ENCODE results near the gene RPL14. TPM values are rescaled to one million over a fixed set of nuclear protein-coding genes. Genes with fewer than 3 reads are reported as not detected.
A peak's percentile ranks its signal among the peaks of the same experiment; 100 is the strongest.

The RPL14 gene
- total RNA-seq (2014; rRNA removed; shearing (Covaris generic)), result 838 and 968 TPM in 2 replicates

DNA sequence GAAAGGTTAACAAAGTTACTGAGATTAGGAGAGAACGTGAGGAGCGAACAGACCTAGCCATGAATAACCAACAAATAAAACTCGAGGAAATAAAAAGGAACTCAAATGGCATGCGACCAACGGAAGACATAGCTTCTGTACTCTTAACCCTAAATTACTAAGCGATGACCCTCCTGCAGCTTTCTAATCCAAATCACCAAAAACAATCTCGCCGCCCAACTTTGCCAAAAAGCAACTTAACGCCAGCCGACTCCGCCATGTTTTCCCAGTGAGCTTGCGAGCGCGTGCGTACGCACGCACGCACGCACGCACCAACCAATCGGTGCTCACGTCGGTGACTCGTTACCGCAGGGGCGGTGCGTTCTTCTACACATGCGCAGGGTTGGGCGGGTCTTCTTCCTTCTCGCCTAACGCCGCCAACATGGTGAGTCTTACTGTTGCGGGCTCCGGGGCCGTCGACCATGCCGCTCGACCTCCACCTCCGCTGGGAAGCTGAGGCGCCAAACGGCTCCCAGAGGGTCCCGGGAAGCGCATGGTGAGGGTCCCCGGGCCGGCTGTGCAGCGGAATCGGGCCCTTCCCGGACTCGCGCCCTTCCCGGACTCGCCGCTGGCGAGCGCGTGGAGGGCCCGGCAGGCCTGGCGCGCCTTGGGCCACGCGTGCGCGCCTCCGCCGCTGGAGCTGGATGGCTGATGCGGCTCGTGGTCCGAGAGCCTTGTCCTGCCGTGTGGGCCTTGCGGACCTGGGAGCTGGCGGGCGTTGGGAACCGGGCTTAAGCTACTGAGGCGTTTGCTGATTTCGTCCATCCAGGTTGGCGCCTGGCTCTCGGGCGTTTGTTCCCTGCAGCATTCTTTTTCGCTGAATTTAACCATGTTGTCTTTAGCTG is at the start of gene RPL14:
RPL14 (plus strand) TSS at position 400 of the 884 bp plus-strand sequence; CDS start at position 533, 133 bp downstream.
- Histone ChIP-seq H3K27ac (peak within 1 kb of the TSS; percentile 80), H3K27me3 (no peaks in the 10 kb centered on the region), H3K4me1 (peaks cover 4% of the 10 kb centered on the region; the same call in 1 of the 2 replicates), H3K9me3 (replicated peaks) (no peaks in the 10 kb centered on the region), H3K4me3 (peak within 1 kb of the TSS; percentile 84), H3K36me3 (peaks cover 39% of the 10 kb centered on the region)
- DNase-seq, result peak; percentile 89 to 90

DNA sequence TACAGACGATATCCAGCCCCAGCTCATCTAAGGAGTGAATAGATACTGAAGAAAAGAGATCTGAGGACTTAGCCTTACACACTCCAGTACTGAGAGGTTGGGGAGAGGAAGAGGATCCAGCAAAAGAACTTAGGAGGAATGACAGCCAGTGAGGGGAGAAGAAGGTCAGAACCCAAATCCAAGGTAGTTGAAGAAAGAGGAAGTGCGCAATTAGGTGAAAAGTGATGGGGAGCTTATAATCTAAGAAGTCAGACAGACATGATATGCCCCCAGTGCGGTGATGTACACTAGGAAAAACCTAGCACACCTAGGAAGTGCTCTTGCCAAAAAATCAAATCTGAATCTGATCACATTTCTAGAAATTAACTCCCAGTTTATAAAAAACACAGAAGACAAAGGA is 49.5 kb upstream of the RPL14 start:
- no peaks in the 10 kb centered on the region for H3K9me3 ChIP-seq (replicated peaks)
- no peak for DNase-seq
- no peaks in the 10 kb centered on the region for H3K27me3 ChIP-seq
- H3K4me1 ChIP-seq, result no peaks in the 10 kb centered on the region
- no peak overlapping the region for H3K4me3 ChIP-seq
- H3K27ac ChIP-seq, result no peak overlapping the region
- no peaks in the 10 kb centered on the region for H3K36me3 ChIP-seq

DNA sequence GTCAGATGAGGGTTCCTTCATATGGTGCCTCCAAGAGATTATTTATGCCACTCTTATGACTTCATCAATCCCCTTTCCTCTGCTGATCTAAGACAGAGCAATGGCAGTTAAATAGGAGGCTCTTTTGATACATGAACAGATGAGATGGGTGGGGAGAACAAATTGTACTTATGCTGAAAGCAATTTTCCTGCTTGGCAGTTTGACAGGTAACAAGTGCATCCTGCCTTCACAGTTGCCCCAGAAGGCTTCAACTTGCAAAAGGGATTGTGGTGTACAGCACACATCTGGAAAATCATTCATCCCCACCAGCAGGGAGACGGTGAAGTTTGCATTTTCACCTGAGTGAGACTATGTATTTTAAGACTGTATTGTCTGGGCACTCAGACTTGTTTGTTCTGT is 42.9 kb upstream of the RPL14 start:
- no peak overlapping the region for H3K27ac ChIP-seq
- H3K9me3 ChIP-seq (replicated peaks), result no peaks in the 10 kb centered on the region
- H3K27me3 ChIP-seq, result no peaks in the 10 kb centered on the region
- H3K4me3 ChIP-seq, result no peak overlapping the region
- no peaks in the 10 kb centered on the region for H3K4me1 ChIP-seq
- H3K36me3 ChIP-seq, result no peaks in the 10 kb centered on the region
- DNase-seq, result no peak

DNA sequence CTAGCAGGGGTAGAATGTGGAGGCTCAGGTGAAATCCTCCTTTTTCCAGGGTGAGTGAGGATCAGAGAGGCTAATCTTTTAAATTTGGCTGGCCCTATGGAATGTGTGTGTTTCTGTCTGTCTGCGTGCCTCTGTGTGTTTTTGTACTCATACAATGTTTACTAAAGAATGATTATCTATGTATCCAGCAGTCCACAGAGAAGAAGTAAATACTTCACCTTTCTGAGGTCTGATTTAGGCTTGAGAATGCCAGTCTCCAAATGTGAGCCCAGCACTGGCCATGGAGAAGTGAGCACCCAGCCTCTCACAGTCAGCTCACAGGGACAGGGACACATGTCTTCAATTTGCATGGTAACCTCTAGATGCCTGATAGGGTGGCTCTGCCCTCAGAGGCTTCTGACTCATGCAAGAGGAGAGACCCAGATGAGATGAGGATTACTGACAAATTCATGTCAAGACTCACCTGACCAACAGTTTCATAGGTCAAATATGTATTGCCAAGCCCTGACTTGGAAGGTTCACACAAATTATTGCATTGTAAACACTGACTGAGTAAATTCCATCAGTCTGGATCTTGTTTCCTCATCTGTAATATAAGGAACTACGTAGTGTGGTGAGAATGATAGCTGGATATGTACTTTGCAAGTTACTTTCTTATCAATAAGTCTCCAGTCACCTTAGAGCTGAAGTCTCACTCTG is 39.1 kb upstream of the RPL14 start:
- Histone ChIP-seq H3K27me3 (no peaks in the 10 kb centered on the region), H3K4me3 (no peak overlapping the region), H3K36me3 (no peaks in the 10 kb centered on the region), H3K9me3 (replicated peaks) (no peaks in the 10 kb centered on the region), H3K27ac (no peak overlapping the region), H3K4me1 (no peaks in the 10 kb centered on the region)
- DNase-seq, result no peak

DNA sequence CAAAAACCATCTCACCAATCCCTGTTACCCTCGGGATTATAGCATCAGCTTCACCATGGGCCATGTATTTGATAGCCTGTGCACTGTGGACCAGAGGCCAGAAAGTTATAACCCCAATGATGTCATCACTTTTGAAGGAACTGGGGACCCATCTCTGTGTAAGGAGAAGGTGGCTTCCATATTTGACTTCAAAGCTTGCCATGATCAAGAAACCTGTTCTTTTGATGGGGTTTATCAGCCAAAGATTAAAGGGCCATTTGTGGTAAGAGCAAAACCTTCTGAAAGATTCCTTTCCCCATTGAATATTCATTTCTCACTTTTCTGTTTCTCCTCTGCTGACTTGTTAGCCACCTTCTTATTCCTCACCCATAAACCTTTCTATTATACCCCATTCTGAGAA is 34.3 kb upstream of the RPL14 start:
- Histone ChIP-seq H3K4me3 (no peak overlapping the region), H3K36me3 (no peaks in the 10 kb centered on the region), H3K9me3 (replicated peaks) (no peaks in the 10 kb centered on the region), H3K27me3 (no peaks in the 10 kb centered on the region), H3K27ac (no peak overlapping the region), H3K4me1 (no peaks in the 10 kb centered on the region)
- DNase-seq, result no peak

DNA sequence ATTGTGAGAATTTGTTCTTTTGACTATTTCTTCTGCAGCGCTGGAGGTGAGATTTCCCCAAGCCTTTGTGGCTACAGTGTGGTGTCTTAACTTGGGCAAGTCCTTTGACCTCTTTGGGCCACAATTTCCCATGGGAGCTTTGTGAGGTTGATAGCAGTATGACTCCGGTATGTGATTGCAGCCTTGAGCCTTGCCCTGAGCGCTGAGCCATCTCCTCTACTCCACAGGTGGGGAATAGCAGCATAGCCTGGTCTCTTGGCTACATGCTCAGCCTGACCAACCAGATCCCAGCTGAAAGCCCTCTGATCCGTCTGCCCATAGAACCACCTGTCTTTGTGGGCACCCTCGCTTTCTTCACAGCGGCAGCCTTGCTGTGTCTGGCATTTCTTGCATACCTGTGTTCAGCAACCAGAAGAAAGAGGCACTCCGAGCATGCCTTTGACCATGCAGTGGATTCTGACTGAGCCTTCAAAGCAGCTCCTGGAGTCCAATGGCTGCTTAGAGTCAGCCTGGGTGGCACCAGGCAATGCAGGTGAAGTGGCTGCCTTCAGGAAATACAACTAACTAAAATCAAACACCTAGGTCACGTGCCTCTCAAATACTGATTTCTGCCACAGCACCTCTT is 30.0 kb upstream of the RPL14 start:
- Histone ChIP-seq H3K36me3 (no peaks in the 10 kb centered on the region), H3K4me1 (no peaks in the 10 kb centered on the region), H3K27ac (no peak overlapping the region), H3K9me3 (replicated peaks) (no peaks in the 10 kb centered on the region), H3K4me3 (no peak overlapping the region), H3K27me3 (no peaks in the 10 kb centered on the region)
- DNase-seq, result no peak

DNA sequence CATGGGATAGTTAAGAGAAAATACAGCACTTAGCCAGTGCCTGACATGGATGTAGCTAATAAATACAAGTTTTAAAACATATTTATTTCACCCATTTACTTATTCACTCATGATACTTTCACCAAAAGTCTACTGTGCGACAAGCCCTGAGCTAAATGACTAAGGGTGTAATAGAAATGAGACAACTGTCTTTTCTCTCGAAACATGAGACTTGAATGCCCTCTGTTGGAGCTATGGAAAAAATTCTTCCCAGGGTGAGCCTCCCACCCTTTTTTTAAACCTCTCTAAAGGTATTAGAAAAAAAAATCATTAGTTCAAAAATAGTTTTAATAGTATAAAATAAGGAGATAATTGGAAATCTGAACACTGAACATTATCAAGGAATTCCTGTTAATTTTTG is 24.3 kb upstream of the RPL14 start:
- H3K9me3 ChIP-seq (replicated peaks), result no peaks in the 10 kb centered on the region
- H3K4me1 ChIP-seq, result no peaks in the 10 kb centered on the region
- DNase-seq, result peak in 1 of 2 experiments; percentile 7
- no peaks in the 10 kb centered on the region for H3K27me3 ChIP-seq
- H3K4me3 ChIP-seq, result no peak overlapping the region
- H3K27ac ChIP-seq, result no peak overlapping the region
- no peaks in the 10 kb centered on the region for H3K36me3 ChIP-seq

DNA sequence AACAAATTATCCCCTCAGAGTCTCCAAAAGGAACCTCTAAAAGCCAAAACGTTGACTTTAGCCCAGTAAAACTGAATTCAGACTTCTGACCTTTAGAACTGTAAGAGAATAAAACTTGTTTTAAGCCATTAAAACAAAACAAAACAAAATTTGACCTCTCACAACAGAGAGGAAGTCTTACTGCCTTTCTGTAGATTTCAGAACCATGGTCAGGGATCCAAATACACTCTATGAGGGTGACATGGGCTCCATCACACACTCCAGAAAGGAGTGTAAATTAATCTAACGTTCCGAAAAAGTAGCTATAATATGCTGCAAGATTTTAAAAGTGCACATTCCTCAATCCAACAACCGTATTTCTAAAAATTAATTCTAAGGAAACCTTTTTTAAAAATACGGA is 19.2 kb upstream of the RPL14 start:
- Histone ChIP-seq H3K36me3 (no peaks in the 10 kb centered on the region), H3K4me1 (no peaks in the 10 kb centered on the region), H3K27ac (no peak overlapping the region), H3K9me3 (replicated peaks) (no peaks in the 10 kb centered on the region), H3K27me3 (no peaks in the 10 kb centered on the region), H3K4me3 (no peak overlapping the region)
- DNase-seq, result no peak

DNA sequence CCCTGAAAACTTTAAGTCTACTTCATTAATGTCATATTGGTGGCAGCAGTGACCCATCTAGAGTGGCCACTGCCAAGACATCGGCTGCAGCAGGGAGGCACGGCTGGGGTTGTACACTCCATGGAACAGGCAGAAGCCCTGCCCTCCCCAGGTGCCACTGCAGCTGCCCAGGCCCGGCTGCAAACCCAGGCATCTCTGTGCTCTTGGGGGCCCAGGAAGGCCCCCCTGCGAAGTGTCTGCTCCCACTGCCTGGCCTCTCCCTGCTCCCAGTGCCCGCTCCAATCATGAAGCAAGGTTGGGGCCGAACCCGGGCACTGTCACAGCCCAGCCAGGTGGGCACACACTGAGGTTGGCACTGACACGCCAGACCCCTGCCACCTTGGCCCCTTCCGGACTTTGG is 12.1 kb upstream of the RPL14 start:
- Histone ChIP-seq H3K27me3 (no peaks in the 10 kb centered on the region), H3K4me1 (no peaks in the 10 kb centered on the region), H3K4me3 (no peak overlapping the region), H3K9me3 (replicated peaks) (no peaks in the 10 kb centered on the region), H3K36me3 (no peaks in the 10 kb centered on the region), H3K27ac (no peak overlapping the region)
- DNase-seq, result no peak

DNA sequence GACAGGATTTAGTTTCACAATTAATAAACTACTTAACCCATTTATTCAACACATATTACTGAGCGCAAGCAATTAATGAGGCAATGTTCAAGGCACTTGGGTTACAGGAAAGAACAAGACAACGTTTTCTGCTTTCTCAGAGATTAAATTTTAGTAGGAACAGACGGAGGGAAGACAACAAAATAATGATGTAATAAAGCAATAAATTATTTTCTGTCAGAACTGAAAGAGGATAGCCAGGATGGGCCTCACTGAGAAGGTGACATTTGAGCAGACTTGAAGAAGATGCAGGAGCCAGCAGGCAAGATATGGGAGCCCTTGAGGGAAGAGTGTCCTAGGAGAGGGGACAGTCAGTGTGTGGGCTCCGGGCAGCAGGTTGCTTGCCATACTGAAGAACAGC is 11.3 kb upstream of the RPL14 start:
- H3K4me1 ChIP-seq, result no peaks in the 10 kb centered on the region
- H3K27ac ChIP-seq, result no peak overlapping the region
- H3K27me3 ChIP-seq, result no peaks in the 10 kb centered on the region
- H3K36me3 ChIP-seq, result no peaks in the 10 kb centered on the region
- no peaks in the 10 kb centered on the region for H3K9me3 ChIP-seq (replicated peaks)
- no peak overlapping the region for H3K4me3 ChIP-seq
- no peak for DNase-seq

DNA sequence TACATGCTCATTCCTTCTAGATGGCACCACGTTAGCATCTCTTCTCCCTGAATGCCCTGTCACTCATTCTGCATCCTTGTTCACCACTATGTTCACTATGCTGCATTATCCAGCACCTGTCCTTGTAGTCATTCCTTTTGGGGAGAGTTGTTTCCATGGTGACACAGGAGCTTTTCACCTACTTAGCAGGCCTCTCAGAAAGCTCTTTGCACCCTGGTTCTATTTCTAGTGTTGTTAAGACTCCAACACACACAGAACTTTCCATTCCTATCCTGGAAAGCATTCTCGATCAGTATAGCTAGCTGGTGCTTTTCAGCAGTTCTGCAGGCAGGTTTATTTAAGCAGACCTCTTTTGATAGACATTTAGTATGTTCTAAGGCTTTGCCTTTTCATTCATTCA is 6.7 kb upstream of the RPL14 start:
- Histone ChIP-seq H3K27ac (no peak overlapping the region), H3K4me3 (no peak overlapping the region), H3K27me3 (no peaks in the 10 kb centered on the region), H3K36me3 (no peaks in the 10 kb centered on the region), H3K4me1 (peaks cover 5% of the 10 kb centered on the region; the same call in 1 of the 2 replicates), H3K9me3 (replicated peaks) (no peaks in the 10 kb centered on the region)
- no peak for DNase-seq

DNA sequence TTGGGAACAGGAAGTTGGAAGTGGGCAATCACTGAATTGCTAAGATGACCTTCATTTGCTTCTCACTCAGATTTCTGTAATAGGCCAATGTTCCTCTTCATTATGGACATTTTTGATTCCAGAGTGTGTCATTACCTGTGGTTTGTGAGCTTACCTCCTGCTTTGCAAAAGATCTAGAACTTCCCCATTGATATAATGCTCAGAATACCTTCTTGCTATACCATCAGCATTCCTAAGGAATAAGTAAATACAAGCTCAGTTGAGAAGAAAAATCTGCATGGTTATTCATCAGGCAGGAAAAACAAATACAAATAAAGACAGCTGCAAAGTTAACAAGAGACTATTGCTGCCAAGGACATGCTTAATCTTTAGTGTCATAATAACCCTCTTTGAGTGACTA is 5.6 kb upstream of the RPL14 start:
- no peak overlapping the region for H3K27ac ChIP-seq
- no peaks in the 10 kb centered on the region for H3K27me3 ChIP-seq
- no peak overlapping the region for H3K4me3 ChIP-seq
- no peaks in the 10 kb centered on the region for H3K9me3 ChIP-seq (replicated peaks)
- DNase-seq, result no peak
- peaks cover 5% of the 10 kb centered on the region; the same call in 1 of the 2 replicates for H3K4me1 ChIP-seq
- no peaks in the 10 kb centered on the region for H3K36me3 ChIP-seq

DNA sequence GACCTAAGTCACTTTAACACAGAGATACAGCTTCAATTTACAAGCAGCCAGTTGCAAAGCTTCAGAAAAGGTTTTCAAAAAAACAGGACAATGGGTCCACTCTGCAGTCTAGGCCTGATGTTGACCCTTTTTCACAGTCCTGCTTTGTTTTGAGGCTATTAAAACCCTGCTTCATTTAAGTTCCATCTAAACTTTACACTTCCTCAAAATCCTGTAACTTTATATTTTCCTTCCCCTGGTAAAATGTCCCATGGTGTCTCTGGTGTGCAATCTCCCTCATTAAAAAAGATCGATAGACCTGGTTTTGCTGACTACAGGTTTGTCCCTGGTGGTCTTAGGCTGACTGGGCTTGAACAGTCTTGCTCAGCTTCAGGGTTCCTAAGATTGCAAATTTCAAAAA is 5.1 kb upstream of the RPL14 start:
- H3K36me3 ChIP-seq, result no peaks in the 10 kb centered on the region
- no peaks in the 10 kb centered on the region for H3K9me3 ChIP-seq (replicated peaks)
- H3K27me3 ChIP-seq, result no peaks in the 10 kb centered on the region
- H3K4me1 ChIP-seq, result peaks cover 5% of the 10 kb centered on the region; the same call in 1 of the 2 replicates
- peak overlapping the region; percentile 72 for H3K4me3 ChIP-seq
- no peak for DNase-seq
- H3K27ac ChIP-seq, result no peak overlapping the region

DNA sequence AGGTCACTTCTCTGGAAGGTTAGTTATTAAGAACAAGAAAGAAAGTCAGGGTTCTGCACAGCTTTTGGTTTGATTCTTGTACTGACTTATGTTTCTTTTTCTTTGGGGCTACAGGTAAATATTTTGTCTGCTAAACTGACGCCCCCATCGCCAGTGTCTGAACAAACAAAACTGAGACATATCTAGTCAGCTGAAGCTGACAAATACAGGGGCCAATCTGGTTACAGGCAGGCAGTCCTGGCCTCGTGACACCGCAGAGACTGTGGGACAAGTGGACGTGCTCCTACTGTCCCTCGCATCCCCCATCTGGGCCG is 4.6 kb upstream of the RPL14 start:
- no peaks in the 10 kb centered on the region for H3K9me3 ChIP-seq (replicated peaks)
- H3K27ac ChIP-seq, result peak overlapping the region; percentile 68
- H3K4me1 ChIP-seq, result peaks cover 5% of the 10 kb centered on the region; the same call in 1 of the 2 replicates

More for the DNA sequence above, 4.6 kb upstream of the RPL14 start:
- Histone ChIP-seq H3K27me3 (no peaks in the 10 kb centered on the region), H3K4me3 (peak overlapping the region; percentile 72), H3K36me3 (no peaks in the 10 kb centered on the region)
- no peak for DNase-seq
